Bone marrow (tissue), 2 donors: Measurements from ENCODE around the gene MOSPD3.
"Not testable (repeated sequence)": the region's sequence is repeated elsewhere in the genome, so short reads cannot be mapped to it uniquely, and the experiment has no call there.

ENCODE experiments used
- DNase-seq, 2 donors: peaks; one replicate each; lab custom pipeline; 2025; lab: John Stamatoyannopoulos, UW

The MOSPD3 gene

GRCh38 chr7:100626530-100627237 lies 14.3 kb downstream of the MOSPD3 start:
- DNase-seq, result peak; percentile 45 to 60

GRCh38 chr7:100627238-100627549 lies 14.9 kb downstream of the MOSPD3 start:
- no peak for DNase-seq

GRCh38 chr7:100629117-100629716 lies 16.9 kb downstream of the MOSPD3 start:
- DNase-seq, result no peak

GRCh38 chr7:100630066-100630465 lies 17.7 kb downstream of the MOSPD3 start:
- DNase-seq, result no peak

- DNase-seq, result peak in 1 of 2 donors; percentile 30
Measured at GRCh38 chr7:100632951-100633717, 20.8 kb downstream of the MOSPD3 start.

GRCh38 chr7:100639995-100640516 lies 27.7 kb downstream of the MOSPD3 start:
- DNase-seq, result no peak

- DNase-seq, result no peak
Measured at GRCh38 chr7:100640517-100641440, 28.4 kb downstream of the MOSPD3 start.

- no peak for DNase-seq
Measured at GRCh38 chr7:100641463-100641859, 29.1 kb downstream of the MOSPD3 start, which contains the start of gene TFR2. TSS of gene TFR2 (minus strand) at chr7:100641552. CDS start at chr7:100641509, 43 bp downstream.

GRCh38 chr7:100641860-100642533 lies 29.7 kb downstream of the MOSPD3 start:
- DNase-seq, result no peak

- no peak for DNase-seq
Measured at GRCh38 chr7:100642534-100642907, 30.2 kb downstream of the MOSPD3 start.

GRCh38 chr7:100649826-100650565 lies 37.7 kb downstream of the MOSPD3 start:
- no peak for DNase-seq

GRCh38 chr7:100654908-100655831 lies 42.8 kb downstream of the MOSPD3 start:
- DNase-seq, result no peak

- no peak for DNase-seq
Measured at GRCh38 chr7:100655908-100656674, 43.8 kb downstream of the MOSPD3 start, which contains the start of gene ACTL6B. TSS of gene ACTL6B (minus strand) at chr7:100656448. CDS start at chr7:100656354, 94 bp downstream.

- DNase-seq, result not testable (repeated sequence)
Measured at GRCh38 chr7:100662194-100662776, 49.9 kb downstream of the MOSPD3 start.
